ENCODE data around the gene F10. TPM values are rescaled to one million over a fixed set of nuclear protein-coding genes. Genes with fewer than 3 reads are reported as not detected.

The F10 gene
- total RNA-seq, 2 donors from 2014 or later: 25.5 to 31.5 TPM

DNA sequence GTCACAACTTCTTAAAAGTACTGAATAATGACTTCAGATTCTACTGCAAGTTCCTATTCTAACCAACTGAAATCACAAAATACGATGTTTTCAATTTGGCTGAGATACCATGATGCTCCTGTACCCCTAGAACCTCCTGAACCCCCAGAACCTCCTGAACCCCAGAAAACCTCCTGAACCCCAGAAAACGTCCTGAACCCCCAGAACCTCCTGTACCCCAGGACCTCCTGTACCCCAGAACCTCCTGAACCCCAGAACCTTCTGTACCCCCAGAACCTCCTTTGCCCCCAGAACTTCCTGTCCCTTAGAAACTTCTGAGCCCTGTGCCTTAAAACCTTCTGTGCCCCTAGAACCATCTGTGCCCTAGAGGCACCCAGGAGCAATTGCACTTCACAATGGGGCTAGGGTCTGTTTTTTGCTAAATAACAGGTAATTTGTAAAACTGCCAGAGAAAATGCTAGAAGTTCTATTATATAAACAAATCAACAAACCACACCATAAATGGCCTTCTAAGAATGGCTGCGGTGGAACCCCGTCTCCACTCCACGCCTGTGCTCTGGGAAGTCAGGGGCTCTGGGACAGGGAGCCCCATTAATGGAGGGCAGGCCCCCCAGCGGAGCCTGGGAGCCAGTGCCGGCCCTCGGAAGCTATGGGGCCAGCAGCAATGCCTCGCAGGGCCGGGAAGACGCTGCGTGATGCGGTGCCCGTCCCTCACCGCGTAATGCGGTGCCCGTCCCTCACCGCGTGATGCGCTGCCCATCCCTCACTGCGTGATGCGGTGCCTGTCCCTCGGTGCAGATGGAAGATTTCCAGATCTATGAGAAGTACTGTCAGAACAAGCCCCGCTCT lies 38.3 kb upstream of the F10 start:
- ATAC-seq (ENCODE audit: insufficient number of reproducible peaks, low FRiP score, low read depth) (no peak), DNase-seq (ENCODE audit: low spot score) (no peak)
- H3K4me1 ChIP-seq (ENCODE audit: control insufficient read depth in 1 of 2, low read depth in 2 of 2): no peaks in the 10 kb centered on the region
- H3K27me3 ChIP-seq (replicated peaks; ENCODE audit: insufficient read depth): no peaks in the 10 kb centered on the region
- TF ChIP-seq, protein P1, sequence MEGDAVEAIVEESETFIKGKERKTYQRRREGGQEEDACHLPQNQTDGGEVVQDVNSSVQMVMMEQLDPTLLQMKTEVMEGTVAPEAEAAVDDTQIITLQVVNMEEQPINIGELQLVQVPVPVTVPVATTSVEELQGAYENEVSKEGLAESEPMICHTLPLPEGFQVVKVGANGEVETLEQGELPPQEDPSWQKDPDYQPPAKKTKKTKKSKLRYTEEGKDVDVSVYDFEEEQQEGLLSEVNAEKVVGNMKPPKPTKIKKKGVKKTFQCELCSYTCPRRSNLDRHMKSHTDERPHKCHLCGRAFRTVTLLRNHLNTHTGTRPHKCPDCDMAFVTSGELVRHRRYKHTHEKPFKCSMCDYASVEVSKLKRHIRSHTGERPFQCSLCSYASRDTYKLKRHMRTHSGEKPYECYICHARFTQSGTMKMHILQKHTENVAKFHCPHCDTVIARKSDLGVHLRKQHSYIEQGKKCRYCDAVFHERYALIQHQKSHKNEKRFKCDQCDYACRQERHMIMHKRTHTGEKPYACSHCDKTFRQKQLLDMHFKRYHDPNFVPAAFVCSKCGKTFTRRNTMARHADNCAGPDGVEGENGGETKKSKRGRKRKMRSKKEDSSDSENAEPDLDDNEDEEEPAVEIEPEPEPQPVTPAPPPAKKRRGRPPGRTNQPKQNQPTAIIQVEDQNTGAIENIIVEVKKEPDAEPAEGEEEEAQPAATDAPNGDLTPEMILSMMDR (IDR thresholded peaks at IDR 0.05): no peak
- no peak overlapping the region for H3K4me3 ChIP-seq
- no peak overlapping the region for H3K27ac ChIP-seq
- peaks cover 7% of the 10 kb centered on the region for H3K36me3 ChIP-seq
- H3K9me3 ChIP-seq: no peaks in the 10 kb centered on the region

DNA sequence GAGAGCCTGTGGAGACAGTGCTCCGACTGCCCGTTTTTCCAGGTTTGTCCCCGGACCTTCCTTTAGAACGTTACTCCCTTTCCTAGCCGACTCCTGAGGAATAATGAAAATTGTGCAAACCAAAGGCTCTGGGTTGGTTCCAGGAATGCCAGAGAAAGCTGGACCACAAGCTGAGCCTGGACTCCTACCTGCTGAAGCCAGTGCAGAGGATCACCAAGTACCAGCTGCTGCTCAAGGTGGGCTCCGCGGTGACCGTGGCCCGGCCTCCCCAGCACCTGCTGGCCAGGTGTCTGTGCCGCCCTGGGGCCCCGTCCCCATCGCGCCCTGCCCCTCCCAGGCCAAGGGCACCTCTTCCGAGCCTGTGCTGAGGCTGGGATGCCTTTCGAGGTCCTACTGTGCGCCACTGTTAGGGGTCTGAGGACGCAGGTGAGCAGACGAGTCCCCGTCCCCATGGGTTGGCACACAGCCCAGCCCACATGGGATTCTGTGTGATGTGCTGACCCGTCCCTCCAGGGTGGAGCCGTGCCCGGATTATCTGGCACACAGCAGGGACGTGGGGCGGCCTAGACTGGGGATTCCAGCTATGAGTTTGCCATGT lies 37.6 kb upstream of the F10 start:
- Histone ChIP-seq H3K27ac (no peak overlapping the region), H3K4me3 (no peak overlapping the region), H3K36me3 (peaks cover 12% of the 10 kb centered on the region), H3K4me1 (ENCODE audit: control insufficient read depth in 1 of 2, low read depth in 2 of 2) (no peaks in the 10 kb centered on the region), H3K27me3 (replicated peaks; ENCODE audit: insufficient read depth) (no peaks in the 10 kb centered on the region), H3K9me3 (no peaks in the 10 kb centered on the region)
- ATAC-seq (ENCODE audit: insufficient number of reproducible peaks, low FRiP score, low read depth) (no peak), DNase-seq (ENCODE audit: low spot score) (no peak)
- TF ChIP-seq, protein P1 (IDR thresholded peaks at IDR 0.05): no peak

GRCh38 chr13:113086031-113086750 lies 36.4 kb upstream of the F10 start:
- no peak overlapping the region for H3K27ac ChIP-seq
- no peak for DNase-seq (ENCODE audit: low spot score)

DNA sequence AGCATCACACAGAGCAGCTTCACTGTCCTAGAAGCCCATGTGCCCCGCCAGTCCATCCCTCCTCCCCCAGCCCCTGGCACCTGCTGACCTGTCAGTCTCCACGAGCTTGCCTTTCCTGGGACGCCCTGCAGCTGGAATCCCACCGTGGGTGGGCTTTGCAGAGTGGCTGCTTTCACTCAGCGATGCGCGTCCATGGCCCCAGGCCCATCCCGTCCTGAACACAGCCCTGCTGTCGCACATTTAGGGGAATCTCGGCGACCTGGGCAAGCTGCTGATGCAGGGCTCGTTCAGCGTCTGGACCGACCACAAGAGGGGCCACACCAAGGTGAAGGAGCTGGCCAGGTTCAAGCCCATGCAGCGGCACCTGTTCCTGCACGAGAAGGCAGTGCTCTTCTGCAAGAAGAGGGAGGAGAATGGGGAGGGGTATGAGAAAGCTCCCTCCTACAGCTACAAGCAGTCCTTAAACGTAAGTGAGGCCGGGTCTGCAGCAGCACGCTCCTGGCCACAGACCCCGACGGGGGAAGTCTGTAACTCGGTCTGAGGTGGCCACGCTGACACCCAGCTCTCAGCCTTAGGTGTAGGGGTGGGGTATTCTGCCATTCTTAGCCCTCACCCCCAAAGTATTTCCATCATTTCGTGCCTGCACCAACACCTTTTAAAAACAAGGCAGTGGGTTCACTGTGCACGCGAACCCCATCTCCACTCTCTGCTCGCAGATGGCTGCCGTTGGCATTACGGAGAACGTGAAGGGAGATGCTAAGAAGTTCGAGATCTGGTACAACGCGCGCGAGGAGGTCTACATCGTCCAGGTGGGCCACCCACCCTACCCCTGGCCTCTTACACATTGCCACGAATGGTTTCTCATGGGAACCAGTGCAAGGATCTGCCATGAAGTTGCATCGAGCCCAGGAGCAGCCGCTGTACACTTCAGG lies 35.3 kb upstream of the F10 start:
- Histone ChIP-seq H3K4me1 (ENCODE audit: control insufficient read depth in 1 of 2, low read depth in 2 of 2) (no peaks in the 10 kb centered on the region), H3K4me3 (no peak overlapping the region), H3K27ac (no peak overlapping the region), H3K9me3 (no peaks in the 10 kb centered on the region), H3K36me3 (peaks cover 12% of the 10 kb centered on the region), H3K27me3 (replicated peaks; ENCODE audit: insufficient read depth) (no peaks in the 10 kb centered on the region)
- TF ChIP-seq, protein P1 (IDR thresholded peaks at IDR 0.05): no peak
- no peak for ATAC-seq (ENCODE audit: insufficient number of reproducible peaks, low FRiP score, low read depth)
- DNase-seq (ENCODE audit: low spot score): no peak

More at GRCh38 chr13:113086031-113086750, 36.4 kb upstream of the F10 start:
- Histone ChIP-seq H3K27me3 (replicated peaks; ENCODE audit: insufficient read depth) (no peaks in the 10 kb centered on the region), H3K4me3 (no peak overlapping the region), H3K4me1 (ENCODE audit: control insufficient read depth in 1 of 2, low read depth in 2 of 2) (no peaks in the 10 kb centered on the region), H3K9me3 (no peaks in the 10 kb centered on the region), H3K36me3 (peaks cover 12% of the 10 kb centered on the region)
- TF ChIP-seq, protein P1 (IDR thresholded peaks at IDR 0.05): no peak
- no peak for ATAC-seq (ENCODE audit: insufficient number of reproducible peaks, low FRiP score, low read depth)

Measured in thoracic aorta (tissue), 2 donors.